Heart right ventricle (tissue), 16 donors: ENCODE results near the gene ATXN7L1. TPM values are rescaled to one million over a fixed set of nuclear protein-coding genes. Genes with fewer than 3 reads are reported as not detected.

Source experiments
- ATAC-seq, 8 donors: fragments of 200-7000 bp; cut with Tn5 transposase; one replicate each; pipeline ENCODE4 v1.9.1; 2020; ENCODE audit warnings: mild to moderate bottlenecking in 8 of 8, moderate library complexity in 8 of 8, moderate number of reproducible peaks in 1 of 8
- DNase-seq, 2 donors: peaks; one replicate each; pipeline ENCODE4 v3.0.0-alpha.2; 2020
- H3K27ac ChIP-seq, 10 donors: fragments of 200-600 bp; sonication (generic) in 2 of 10; one replicate each; pipeline versions ENCODE4 v1.5.0 to v1.8.0; 2020 to 2022; ENCODE audit warnings: mild to moderate bottlenecking in 3 of 10
- H3K27me3 ChIP-seq, 7 donors: fragments of 200-600 bp; one replicate each; pipeline ENCODE4 v1.8.0; 2021 to 2022; ENCODE audit warnings: mild to moderate bottlenecking in 2 of 7
- H3K36me3 ChIP-seq, 9 donors: fragments of 200-600 bp; sonication (generic) in 1 of 9; one replicate each; pipeline versions ENCODE4 v1.5.0 to v1.8.0; 2020 to 2022; ENCODE audit warnings: mild to moderate bottlenecking in 2 of 9
- H3K4me1 ChIP-seq, 9 donors: fragments of 200-600 bp; sonication (generic) in 1 of 9; one replicate each; pipeline versions ENCODE4 v1.5.0 to v1.8.0; 2020 to 2022; ENCODE audit warnings: mild to moderate bottlenecking in 4 of 9
- H3K4me3 ChIP-seq, 10 donors: fragments of 200-600 bp; sonication (generic) in 2 of 10; one replicate each; pipeline versions ENCODE4 v1.5.0 to v1.8.0; 2020 to 2022; ENCODE audit warnings: mild to moderate bottlenecking in 7 of 10, moderate library complexity in 2 of 10
- H3K9me3 ChIP-seq, 11 donors: fragments of 200-600 bp in 10 of 11; sonication (generic) in 2 of 11; one replicate each; pipeline versions ENCODE4 v1.5.0 to v1.8.0; 2013 to 2022; ENCODE audit warnings: mild to moderate bottlenecking in 2 of 11, control low read depth in 1 of 11, moderate library complexity in 1 of 11
- CTCF ChIP-seq, 9 donors: fragments of 200-600 bp; sonication (generic) in 2 of 9; IDR thresholded peaks; one replicate each; pipeline versions ENCODE4 v1.5.0 to v1.8.0; 2021 to 2022; ENCODE audit warnings: antibody characterized with exemption in 9 of 9, mild to moderate bottlenecking in 5 of 9, moderate library complexity in 1 of 9
- WGBS, 2 donors: extraction: QIAGEN DNeasy Blood & Tissue Kit; methylation state at CpG; one replicate each; pipeline ENCODE4 v1.1.7; 2013; ENCODE audit warnings: inconsistent platforms in 1 of 2; 5-methylcytosine and 5-hydroxymethylcytosine counted together
- intact Hi-C, 10 donors: fragments of 100-400 bp; cut with DNase I; formaldehyde crosslinking; loops; one replicate each; pipeline versions ENCODE4 v1.11.1 to v1.14.2; 2022
- polyA plus RNA-seq, 2 donors: library from polyadenylated mRNA; stranded (reverse); fragments of 200-250 nt; gene quantifications; one replicate each; pipeline ENCODE4 v1.2.3, GENCODE V29; 2013
- total RNA-seq, 10 donors: library from RNA; stranded (reverse); fragmentation: NEBNext Ultra II Directional in 3 of 10; extraction: Animal tissue kit (Norgen Biotek cat#: 25700) in 3 of 10; gene quantifications; one replicate each; pipeline versions ENCODE4 v1.2.1 to v1.2.4, GENCODE V29; 2021 to 2023
- donor health status: Arrhythmogenic right ventricular cardiomyopathy.
- donor health status: ischemic (EF 13 %, LVEDD 7.1; RV severe dilation, severe dysfunction).
- donor health status: healthy with polysubstance abuse.
- donor health status: DM: no; HTN: yes; CAD: no.
- donor health status: DM: no; HTN: no; CAD: no.
- donor health status: ischemic (EF 25% LVEDD 6.9; RV normal size, moderate dysfunction).
- donor health status: ischemic (EF 25% LVEDD 5.7; RV mildly dilated, moderate dysfunction).
- donor health status: healthy.
- donor health status: DM: yes; HTN: yes; CAD: no.
- donor health status: Ischemic cardiomyopathy.
- donor health status: ischemic (EF 35%, LVEDD 5.7; RV mildly dilated, moderate dysfunction).
- donor health status: nonischemic (EF 11% LVEDD 7.7; RV severe dilation, severe dysfunction).
- donor health status: DM: yes; HTN: yes; CAD: no.
- donor health status: PGD.
- donor health status: ischemic (EF 29% LVEDD 5.4; RV normal size, mild dysfunction).
- donor health status: nonischemic (EF 23%, LVEDD 6.1; RV moderate dilation, normal function).

The ATXN7L1 gene
- total and polyA plus RNA-seq, 12 donors: 1.7 to 7.2 (median 5.4) TPM

- H3K9me3 ChIP-seq: no peaks in the 10 kb centered on the region
- intact Hi-C loops: loop anchor here in 7 of 10 donors (10.0 kb wide), 5 partner anchors 115 to 225 kb away; no protein-coding TSS in a partner anchor
- no peak overlapping the region for H3K27ac ChIP-seq
- H3K4me1 ChIP-seq: peaks cover 0 to 34% (median 11%) of the 10 kb centered on the region in 9 donors
- WGBS, 2 donors: 97 to 100% methylated on average over 2 of the region's 2 CpGs
- H3K36me3 ChIP-seq: no peaks in the 10 kb centered on the region
- DNase-seq: no peak
- no peak overlapping the region for H3K4me3 ChIP-seq
- no peak for TF ChIP-seq CTCF (IDR thresholded peaks at IDR 0.05)
- peaks cover 0 to 18% (median 0%) of the 10 kb centered on the region in 7 donors for H3K27me3 ChIP-seq
- ATAC-seq: no peak
Measured at GRCh38 chr7:105879782-105880181, 3.4 kb upstream of the ATXN7L1 start.

GRCh38 chr7:105878746-105879605 lies 2.6 kb upstream of the ATXN7L1 start:
- H3K36me3 ChIP-seq: peaks cover 0 to 5% (median 0%) of the 10 kb centered on the region in 9 donors
- WGBS, 2 donors: 94 to 98% methylated on average over 2 of the region's 2 CpGs
- H3K27me3 ChIP-seq: peaks cover 0 to 18% (median 0%) of the 10 kb centered on the region in 7 donors
- H3K27ac ChIP-seq: no peak overlapping the region
- no peaks in the 10 kb centered on the region for H3K9me3 ChIP-seq
- peaks cover 0 to 34% (median 11%) of the 10 kb centered on the region in 9 donors for H3K4me1 ChIP-seq
- TF ChIP-seq CTCF (IDR thresholded peaks at IDR 0.05): no peak
- no peak for DNase-seq
- ATAC-seq: no peak
- intact Hi-C loops: loop anchor here in 7 of 10 donors (10.0 kb wide), 5 partner anchors 114 to 224 kb away; no protein-coding TSS in a partner anchor
- no peak overlapping the region for H3K4me3 ChIP-seq

- no peaks in the 10 kb centered on the region for H3K9me3 ChIP-seq
- ATAC-seq: no peak
- intact Hi-C loops: loop anchor here in 7 of 10 donors (2.0 to 10.0 kb wide), 6 partner anchors 113 to 223 kb away; no protein-coding TSS in a partner anchor
- TF ChIP-seq CTCF (IDR thresholded peaks at IDR 0.05): no peak
- H3K4me1 ChIP-seq: peaks cover 0 to 34% (median 11%) of the 10 kb centered on the region in 9 donors
- no peak for DNase-seq
- H3K4me3 ChIP-seq: peak overlapping the region; percentile 67 to 98 (median 80)
- peaks cover 0 to 18% (median 0%) of the 10 kb centered on the region in 7 donors for H3K27me3 ChIP-seq
- peak overlapping the region in 1 of 10 donors; percentile 41 for H3K27ac ChIP-seq
- peaks cover 0 to 14% (median 0%) of the 10 kb centered on the region in 9 donors for H3K36me3 ChIP-seq
- 66 to 70% methylated on average over 10 of the region's 10 CpGs for WGBS, 2 donors
Measured at GRCh38 chr7:105877736-105878135, 1.3 kb upstream of the ATXN7L1 start.

GRCh38 chr7:105876964-105877601 lies 684 bp upstream of the ATXN7L1 start:
- H3K36me3 ChIP-seq: peaks cover 0 to 14% (median 0%) of the 10 kb centered on the region in 9 donors
- peaks cover 0 to 34% (median 11%) of the 10 kb centered on the region in 9 donors for H3K4me1 ChIP-seq
- TF ChIP-seq CTCF (IDR thresholded peaks at IDR 0.05): peak in 2 of 9 donors; percentile 3 to 19
- H3K9me3 ChIP-seq: no peaks in the 10 kb centered on the region
- H3K27ac ChIP-seq: peak overlapping the region in 8 of 10 donors; percentile 34 to 64 (median 51)
- peak overlapping the region; percentile 67 to 98 (median 80) for H3K4me3 ChIP-seq
- H3K27me3 ChIP-seq: peaks cover 0 to 18% (median 0%) of the 10 kb centered on the region in 7 donors
- intact Hi-C loops: loop anchor here in 7 of 10 donors (1.0 to 10.0 kb wide), 8 partner anchors 112 to 289 kb away; no protein-coding TSS in a partner anchor
- WGBS, 2 donors: 1 to 2% methylated on average over 36 to 42 of the region's 42 CpGs
- peak; percentile 21 to 69 (median 36) for ATAC-seq
- DNase-seq: peak; percentile 26 to 40
